Gastroesophageal sphincter (tissue), 4 donors: ENCODE results near the gene RALGAPA1. TPM values are rescaled to one million over a fixed set of nuclear protein-coding genes. Genes with fewer than 3 reads are reported as not detected.
"Not testable (repeated sequence)": the region's sequence is repeated elsewhere in the genome, so short reads cannot be mapped to it uniquely, and the experiment has no call there.

Experiments
- ATAC-seq: fragments of 150-250 bp; one replicate; pipeline ENCODE4 v1.9.1; 2016; ENCODE audit warnings: mild to moderate bottlenecking, moderate library complexity
- H3K27ac ChIP-seq, 4 donors: fragments of 200-600 bp; sonication (generic) in 3 of 4; 1 replicate in 3 of 4; 2 replicates in 1 of 4; pipeline ENCODE4 v1.5.1; 2016 to 2019
- H3K27me3 ChIP-seq: fragments of 200-600 bp; sonication (generic); one replicate; pipeline ENCODE4 v1.5.1; 2019
- H3K36me3 ChIP-seq, 2 donors: fragments of 200-600 bp; sonication (generic); one replicate each; pipeline ENCODE4 v1.5.1; 2019; ENCODE audit warnings: control low read depth in 1 of 2
- H3K4me1 ChIP-seq, 3 donors: fragments of 200-600 bp; sonication (generic); 1 replicate in 2 of 3; 2 replicates in 1 of 3; pipeline ENCODE4 v1.5.1; 2016 to 2019; ENCODE audit warnings: control low read depth in 2 of 3
- H3K4me3 ChIP-seq, 2 donors: fragments of 200-600 bp; sonication (generic); one replicate each; pipeline ENCODE4 v1.5.1; 2019; ENCODE audit warnings: mild to moderate bottlenecking in 1 of 2, moderate library complexity in 1 of 2
- H3K9me3 ChIP-seq, 3 donors: fragments of 200-600 bp; sonication (generic); one replicate each; pipeline ENCODE4 v1.5.1; 2017 to 2019; ENCODE audit warnings: control low read depth in 2 of 3
- EP300 ChIP-seq: sonication (generic); formaldehyde crosslinking; IDR thresholded peaks from one replicate; pipeline ENCODE4 v1.6.1; 2017; ENCODE audit warnings: antibody characterized with exemption, mild to moderate bottlenecking
- POLR2A ChIP-seq, 2 donors: fragments of 450-650 bp; IDR thresholded peaks; one replicate each; pipeline ENCODE4 v1.6.1; 2017; ENCODE audit warnings: antibody characterized with exemption in 2 of 2, mild to moderate bottlenecking in 2 of 2, moderate library complexity in 1 of 2
- POLR2AphosphoS5 ChIP-seq: sonication (generic); formaldehyde crosslinking; IDR thresholded peaks from one replicate; pipeline ENCODE4 v1.6.1; 2017; ENCODE audit warnings: antibody characterized with exemption
- WGBS, 2 donors: methylation state at CpG; one replicate each; pipeline ENCODE4 v1.1.5; 2018; ENCODE audit warnings: low coverage in 1 of 2; 5-methylcytosine and 5-hydroxymethylcytosine counted together
- total RNA-seq, 4 donors: library from RNA; depleted of rRNA; stranded (reverse); fragments of >200 nt; gene quantifications; one replicate each; pipeline ENCODE4 v1.1.0, GENCODE V29; 2016
- TF ChIP-seq, protein P1 (sequence below), 4 experiments: fragments of 200-600 bp in 2 of 4; fragments of 450-650 bp in 2 of 4; sonication (generic) in 1 of 4; IDR thresholded peaks; one replicate each; pipeline ENCODE4 v1.5.1; 2017 to 2019; ENCODE audit warnings: antibody characterized with exemption in 4 of 4, mild to moderate bottlenecking in 2 of 4, moderate library complexity in 2 of 4

RALGAPA1 gene
- total RNA-seq, 4 donors from 2014 or later, result 46.6 to 97.4 (median 69.4) TPM

DNA sequence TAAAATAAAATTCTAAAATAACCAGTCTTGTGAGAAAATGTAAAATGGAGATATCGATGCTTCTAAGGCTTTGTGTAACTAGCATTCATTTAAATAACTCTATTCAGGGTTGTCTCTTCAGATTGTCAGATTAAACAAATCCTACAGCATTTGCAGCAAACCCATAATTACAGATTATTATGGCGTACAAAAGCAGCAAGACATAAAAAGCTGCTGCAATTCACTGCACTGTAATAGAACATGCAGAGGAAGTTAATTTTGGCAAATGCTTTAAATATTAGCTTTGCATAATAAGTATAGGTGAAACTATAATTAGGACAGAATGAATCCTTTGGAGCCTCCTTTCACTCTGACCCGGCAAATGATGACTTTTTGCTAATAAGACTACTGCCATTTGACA lies 176.8 kb downstream of the RALGAPA1 start:
- TF ChIP-seq, protein P1, sequence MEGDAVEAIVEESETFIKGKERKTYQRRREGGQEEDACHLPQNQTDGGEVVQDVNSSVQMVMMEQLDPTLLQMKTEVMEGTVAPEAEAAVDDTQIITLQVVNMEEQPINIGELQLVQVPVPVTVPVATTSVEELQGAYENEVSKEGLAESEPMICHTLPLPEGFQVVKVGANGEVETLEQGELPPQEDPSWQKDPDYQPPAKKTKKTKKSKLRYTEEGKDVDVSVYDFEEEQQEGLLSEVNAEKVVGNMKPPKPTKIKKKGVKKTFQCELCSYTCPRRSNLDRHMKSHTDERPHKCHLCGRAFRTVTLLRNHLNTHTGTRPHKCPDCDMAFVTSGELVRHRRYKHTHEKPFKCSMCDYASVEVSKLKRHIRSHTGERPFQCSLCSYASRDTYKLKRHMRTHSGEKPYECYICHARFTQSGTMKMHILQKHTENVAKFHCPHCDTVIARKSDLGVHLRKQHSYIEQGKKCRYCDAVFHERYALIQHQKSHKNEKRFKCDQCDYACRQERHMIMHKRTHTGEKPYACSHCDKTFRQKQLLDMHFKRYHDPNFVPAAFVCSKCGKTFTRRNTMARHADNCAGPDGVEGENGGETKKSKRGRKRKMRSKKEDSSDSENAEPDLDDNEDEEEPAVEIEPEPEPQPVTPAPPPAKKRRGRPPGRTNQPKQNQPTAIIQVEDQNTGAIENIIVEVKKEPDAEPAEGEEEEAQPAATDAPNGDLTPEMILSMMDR (IDR thresholded peaks at IDR 0.05), result no peak
- TF ChIP-seq POLR2A (IDR thresholded peaks at IDR 0.05) (no peak), EP300 (no peak), POLR2AphosphoS5 (no peak)
- Histone ChIP-seq H3K9me3 (no peaks in the 10 kb centered on the region), H3K4me1 (peaks cover 0 to 13% (median 4%) of the 10 kb centered on the region in 3 donors), H3K4me3 (no peak overlapping the region), H3K27ac (no peak overlapping the region), H3K27me3 (no peaks in the 10 kb centered on the region), H3K36me3 (peaks cover 0 to 49% of the 10 kb centered on the region in 2 donors)
- no peak for ATAC-seq
- WGBS, 2 donors, result 76 to 87% methylated on average over 3 of the region's 3 CpGs

DNA sequence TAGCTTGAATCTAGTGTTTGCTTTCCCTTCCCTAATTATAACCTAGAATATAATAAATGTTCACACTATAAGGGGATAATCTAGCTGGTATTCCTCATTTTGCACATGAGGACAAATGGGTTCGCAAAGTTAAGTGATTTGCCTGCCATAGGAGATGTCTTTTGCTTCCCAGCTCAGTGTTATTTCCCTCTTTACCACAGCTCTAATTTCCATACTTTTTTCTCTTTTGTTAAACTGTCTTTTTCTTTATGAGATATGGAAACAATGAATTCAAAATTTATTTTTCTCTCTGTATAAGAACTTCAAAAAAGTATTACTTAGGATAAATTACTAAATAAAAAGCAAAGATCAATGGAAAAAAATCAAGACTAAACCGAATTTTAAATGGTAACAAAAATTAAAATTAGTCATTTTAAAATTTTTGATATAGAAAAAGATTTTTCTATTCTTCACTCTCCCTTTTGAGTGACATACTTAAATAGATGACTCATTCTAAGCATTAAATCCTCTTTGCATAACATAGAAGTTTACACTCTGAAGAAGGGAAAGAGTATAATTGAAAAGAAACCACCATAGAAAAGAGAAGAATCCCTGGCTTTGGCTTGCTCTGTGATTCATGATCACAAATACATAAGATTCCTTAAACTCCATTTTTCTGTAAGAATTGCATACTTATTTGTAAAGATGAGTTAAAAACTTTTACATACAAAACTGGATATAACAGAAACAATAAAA lies 177.9 kb downstream of the RALGAPA1 start:
- peaks cover 0 to 44% of the 10 kb centered on the region in 2 donors for H3K36me3 ChIP-seq
- ATAC-seq, result no peak
- no peak overlapping the region for H3K27ac ChIP-seq
- TF ChIP-seq EP300, result no peak
- TF ChIP-seq POLR2AphosphoS5, result no peak
- TF ChIP-seq, protein P1 (IDR thresholded peaks at IDR 0.05), result no peak
- TF ChIP-seq POLR2A (IDR thresholded peaks at IDR 0.05), result no peak
- H3K4me1 ChIP-seq, result peaks cover 0 to 13% (median 4%) of the 10 kb centered on the region in 3 donors
- no peaks in the 10 kb centered on the region for H3K9me3 ChIP-seq
- 97 to 100% methylated on average over 2 of the region's 2 CpGs for WGBS, 2 donors
- H3K4me3 ChIP-seq, result no peak overlapping the region
- H3K27me3 ChIP-seq, result no peaks in the 10 kb centered on the region

DNA sequence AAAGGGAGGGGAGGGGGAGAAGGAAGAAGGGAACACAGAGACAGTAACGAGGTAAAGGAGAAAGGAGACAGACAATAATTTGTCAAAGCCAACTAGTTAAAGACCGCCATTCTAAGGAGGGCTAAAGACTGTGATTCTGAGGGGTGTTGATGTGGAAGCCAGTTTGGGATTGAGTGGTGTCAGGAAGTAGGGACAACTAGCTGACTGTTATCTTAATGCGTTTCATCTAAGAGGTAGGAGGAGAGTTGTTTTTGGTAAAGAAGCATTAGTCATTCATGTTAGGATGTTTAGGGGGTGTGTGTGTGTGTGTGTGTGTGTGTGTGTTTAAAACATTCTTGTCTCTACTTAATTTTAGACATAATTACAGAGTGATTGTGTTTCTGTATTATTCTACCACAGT lies 180.1 kb downstream of the RALGAPA1 start:
- Histone ChIP-seq H3K27ac (no peak overlapping the region), H3K27me3 (no peaks in the 10 kb centered on the region), H3K4me1 (peaks cover 0 to 13% (median 4%) of the 10 kb centered on the region in 3 donors), H3K4me3 (no peak overlapping the region), H3K9me3 (no peaks in the 10 kb centered on the region), H3K36me3 (peaks cover 0 to 40% of the 10 kb centered on the region in 2 donors)
- ATAC-seq, result no peak
- WGBS, 2 donors, result 76 to 82% methylated on average over 3 of the region's 3 CpGs
- TF ChIP-seq POLR2A (IDR thresholded peaks at IDR 0.05) (no peak), EP300 (no peak), POLR2AphosphoS5 (no peak)
- TF ChIP-seq, protein P1 (IDR thresholded peaks at IDR 0.05), result no peak

DNA sequence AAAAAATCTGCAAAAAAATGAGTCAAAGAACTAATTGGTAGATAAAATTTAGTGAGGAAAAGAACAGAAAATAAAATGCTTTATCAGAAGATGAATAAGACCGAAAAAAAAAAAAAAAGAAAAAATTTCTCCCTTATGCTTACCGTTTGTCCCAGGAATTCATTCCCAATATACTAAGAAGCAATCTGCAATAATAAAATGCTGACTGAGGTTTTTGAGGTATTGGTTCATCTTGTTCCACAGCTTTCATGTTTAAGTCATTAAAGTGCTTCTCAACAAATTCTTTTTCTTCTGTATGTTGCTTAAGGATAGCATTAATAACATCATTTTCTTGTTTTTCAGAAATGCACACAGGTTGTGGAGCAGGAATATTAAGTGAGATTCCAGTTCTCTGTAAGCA lies 182.1 kb downstream of the RALGAPA1 start:
- 65 to 69% methylated on average over 1 to 2 of the region's 2 CpGs for WGBS, 2 donors
- not testable (repeated sequence) for H3K27ac ChIP-seq, ATAC-seq, H3K4me3 ChIP-seq, H3K27me3 ChIP-seq, H3K4me1 ChIP-seq, H3K9me3 ChIP-seq
- H3K36me3 ChIP-seq, result peaks cover 0 to 49% of the 10 kb centered on the region in 2 donors

DNA sequence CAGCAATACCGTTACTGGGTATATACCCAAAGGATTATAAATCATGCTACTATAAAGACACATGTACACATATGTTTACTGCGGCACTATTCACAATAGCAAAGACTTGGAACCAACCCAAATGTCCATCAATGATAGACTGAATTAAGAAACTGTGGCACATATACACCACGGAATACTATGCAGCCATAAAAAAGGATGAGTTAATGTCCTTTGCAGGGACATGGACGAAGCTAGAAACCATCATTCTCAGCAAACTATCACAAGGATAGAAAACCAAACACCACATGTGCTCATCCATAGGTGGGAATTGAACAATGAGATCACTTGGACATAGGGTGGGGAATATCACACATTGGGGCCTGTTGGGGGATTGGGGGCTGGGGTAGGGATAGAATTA lies 187.1 kb downstream of the RALGAPA1 start:
- H3K9me3 ChIP-seq, H3K27ac ChIP-seq, ATAC-seq, H3K4me1 ChIP-seq, H3K4me3 ChIP-seq, H3K27me3 ChIP-seq: not testable (repeated sequence)
- peaks cover 0 to 41% of the 10 kb centered on the region in 2 donors for H3K36me3 ChIP-seq
- 96 to 100% methylated on average over 3 of the region's 4 CpGs for WGBS, 2 donors

DNA sequence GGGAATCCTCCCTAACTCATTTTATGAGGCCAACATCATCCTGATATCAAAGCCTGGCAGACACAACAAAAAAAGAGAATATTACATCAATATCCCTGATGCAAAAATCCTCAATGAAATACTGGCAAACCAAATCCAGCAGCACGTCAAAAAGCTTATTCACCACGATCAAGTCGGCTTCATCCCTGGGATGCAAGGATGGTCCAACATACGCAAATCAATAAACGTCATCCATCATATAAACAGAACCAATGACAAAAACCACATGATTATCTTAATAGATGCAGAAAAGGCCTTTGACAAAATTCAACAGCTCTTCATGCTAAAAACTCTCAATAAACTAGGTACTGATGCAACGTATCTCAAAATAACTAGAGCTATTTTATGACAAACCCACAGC lies 189.1 kb downstream of the RALGAPA1 start:
- not testable (repeated sequence) for H3K9me3 ChIP-seq, H3K4me3 ChIP-seq, ATAC-seq, H3K27me3 ChIP-seq, H3K4me1 ChIP-seq, H3K27ac ChIP-seq
- H3K36me3 ChIP-seq, result peaks cover 0 to 34% of the 10 kb centered on the region in 2 donors
- 92% methylated on average over 6 of the region's 6 CpGs for WGBS, 2 donors

DNA sequence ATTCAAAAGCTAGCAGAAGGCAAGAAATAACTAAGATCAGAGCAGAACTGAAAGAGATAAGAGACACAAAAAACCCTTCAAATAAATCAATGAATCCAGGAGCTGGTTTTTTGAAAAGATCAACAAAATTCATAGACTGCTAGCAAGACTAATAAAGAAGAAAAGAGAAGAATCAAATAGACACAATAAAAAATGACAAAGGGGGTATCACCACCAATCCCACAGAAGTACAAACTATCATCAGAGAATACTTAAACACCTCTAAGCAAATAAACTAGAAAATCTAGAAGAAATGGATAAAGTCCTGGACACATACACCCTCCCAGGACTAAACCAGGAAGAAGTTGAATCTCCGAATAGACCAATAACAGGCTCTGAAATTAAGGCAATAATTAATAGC lies 189.6 kb downstream of the RALGAPA1 start:
- WGBS, 2 donors, result 100% methylated on average over 1 of the region's 1 CpG
- H3K4me1 ChIP-seq, H3K27ac ChIP-seq, H3K9me3 ChIP-seq, H3K27me3 ChIP-seq, H3K4me3 ChIP-seq, ATAC-seq: not testable (repeated sequence)
- H3K36me3 ChIP-seq, result peaks cover 0 to 29% of the 10 kb centered on the region in 2 donors
